Spleen (tissue), 11 donors: ENCODE results near the gene ING4. TPM values are rescaled to one million over a fixed set of nuclear protein-coding genes. Genes with fewer than 3 reads are reported as not detected.

Source experiments
- DNase-seq: peaks from one replicate; pipeline ENCODE4 v3.0.0-alpha.2; 2020
- H3K27ac ChIP-seq, 8 donors: fragments of 200-600 bp; sonication (generic) in 7 of 8; 1 replicate in 4 of 8; 2 replicates in 4 of 8; pipeline versions ENCODE4 v1.5.0 to v1.8.0; 2016 to 2021; ENCODE audit warnings: inconsistent platforms in 4 of 8, mild to moderate bottlenecking in 4 of 8, moderate library complexity in 1 of 8
- H3K27me3 ChIP-seq, 7 donors: fragments of 200-600 bp; sonication (generic) in 6 of 7; replicated peaks in 1 of 7; 1 replicate in 4 of 7; 2 replicates in 3 of 7; pipeline versions ENCODE4 v1.5.0 to v1.8.0; 2016 to 2021; ENCODE audit warnings: inconsistent platforms in 3 of 7, mild to moderate bottlenecking in 1 of 7
- H3K36me3 ChIP-seq, 6 donors: fragments of 200-600 bp; sonication (generic) in 5 of 6; 1 replicate in 4 of 6; 2 replicates in 2 of 6; pipeline versions ENCODE4 v1.5.0 to v1.8.0; 2016 to 2021; ENCODE audit warnings: inconsistent platforms in 2 of 6
- H3K4me1 ChIP-seq, 6 donors: fragments of 200-600 bp; sonication (generic) in 5 of 6; 1 replicate in 3 of 6; 2 replicates in 3 of 6; pipeline versions ENCODE4 v1.5.0 to v1.8.0; 2016 to 2021; ENCODE audit warnings: inconsistent platforms in 3 of 6
- H3K4me3 ChIP-seq, 8 donors: fragments of 200-600 bp; sonication (generic) in 7 of 8; 1 replicate in 4 of 8; 2 replicates in 4 of 8; pipeline versions ENCODE4 v1.5.0 to v1.8.0; 2016 to 2021; ENCODE audit warnings: inconsistent platforms in 4 of 8, mild to moderate bottlenecking in 4 of 8, moderate library complexity in 2 of 8
- H3K9me3 ChIP-seq, 8 donors: fragments of 200-600 bp; sonication (generic) in 7 of 8; 1 replicate in 4 of 8; 2 replicates in 4 of 8; pipeline versions ENCODE4 v1.5.0 to v1.8.0; 2016 to 2021; ENCODE audit warnings: inconsistent platforms in 4 of 8
- POLR2A ChIP-seq, 3 donors: fragments of 450-650 bp; IDR thresholded peaks; one replicate each; pipeline ENCODE4 v1.5.1; 2017; ENCODE audit warnings: antibody characterized with exemption in 3 of 3, mild to moderate bottlenecking in 1 of 3
- POLR2AphosphoS5 ChIP-seq, 3 donors: sonication (generic); formaldehyde crosslinking; IDR thresholded peaks; one replicate each; pipeline ENCODE4 v1.5.1; 2017; ENCODE audit warnings: antibody characterized with exemption in 3 of 3
- WGBS, 5 donors: extraction: QIAGEN DNeasy Blood & Tissue Kit in 3 of 5; methylation state at CpG; one replicate each; pipeline versions ENCODE4 v1.1.5 to v1.1.7; 2013 to 2018; 5-methylcytosine and 5-hydroxymethylcytosine counted together
- intact Hi-C: fragments of 100-400 bp; cut with DNase I; formaldehyde crosslinking; loops from one replicate; pipeline ENCODE4 v1.15.0; 2023; ENCODE audit warnings: low total_unique reads
- polyA plus RNA-seq, 3 donors: library from polyadenylated mRNA; stranded (reverse); fragments of 200-250 nt; gene quantifications; one replicate each; pipeline ENCODE4 v1.2.1, GENCODE V29; 2013
- total RNA-seq, 7 donors: library from RNA; depleted of rRNA in 3 of 7; stranded (reverse); fragments of >200 nt in 3 of 7; fragmentation: NEBNext Ultra II Directional in 4 of 7; extraction: Animal tissue kit (Norgen Biotek cat#: 25700) in 4 of 7; gene quantifications; one replicate each; pipeline versions ENCODE4 v1.1.0 to v1.2.1, GENCODE V29; 2016 to 2021
- TF ChIP-seq, protein P1 (sequence below), 11 experiments: fragments of 200-600 bp in 7 of 11; fragments of 450-650 bp in 4 of 11; sonication (generic) in 4 of 11; IDR thresholded peaks in 8 of 11; conservative IDR thresholded peaks in 3 of 11; 1 replicate in 7 of 11; 2 replicates in 4 of 11; pipeline versions ENCODE4 v1.4.0 to v1.8.0; 2016 to 2021; ENCODE audit warnings: antibody characterized with exemption in 11 of 11, inconsistent platforms in 4 of 11, mild to moderate bottlenecking in 1 of 11
- donor health status: healthy with polysubstance abuse.
- donor health status: DM: no; HTN: no; CAD: no; lungs with moderate emphysema.
- donor health status: DM: no; HTN: no; CAD: no.
- donor health status: Bipolar disorder and iron deficiency.
- donor health status: healthy.
- donor health status: DM: no; HTN: no; CAD: no.
- donor health status: DM: yes; HTN: yes; CAD: no.

ING4 gene
- total and polyA plus RNA-seq, 10 donors: 33.0 to 68.8 (median 49.9) TPM

DNA sequence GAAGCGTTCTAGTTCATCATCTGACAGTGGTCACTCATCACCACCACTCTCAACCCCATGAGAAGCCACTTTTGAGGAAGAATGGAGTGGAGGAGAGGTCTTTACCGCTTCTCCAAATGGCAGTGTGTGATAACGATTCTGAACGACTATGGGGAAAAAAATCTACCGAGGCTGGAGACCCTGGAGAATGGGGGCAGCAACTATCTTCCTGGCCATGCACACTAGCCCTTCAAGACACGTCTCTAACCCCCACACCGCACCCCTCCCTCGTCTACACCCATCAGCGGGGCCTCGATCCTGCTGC lies 365 bp downstream of the ING4 start:
- TF ChIP-seq, protein P1, sequence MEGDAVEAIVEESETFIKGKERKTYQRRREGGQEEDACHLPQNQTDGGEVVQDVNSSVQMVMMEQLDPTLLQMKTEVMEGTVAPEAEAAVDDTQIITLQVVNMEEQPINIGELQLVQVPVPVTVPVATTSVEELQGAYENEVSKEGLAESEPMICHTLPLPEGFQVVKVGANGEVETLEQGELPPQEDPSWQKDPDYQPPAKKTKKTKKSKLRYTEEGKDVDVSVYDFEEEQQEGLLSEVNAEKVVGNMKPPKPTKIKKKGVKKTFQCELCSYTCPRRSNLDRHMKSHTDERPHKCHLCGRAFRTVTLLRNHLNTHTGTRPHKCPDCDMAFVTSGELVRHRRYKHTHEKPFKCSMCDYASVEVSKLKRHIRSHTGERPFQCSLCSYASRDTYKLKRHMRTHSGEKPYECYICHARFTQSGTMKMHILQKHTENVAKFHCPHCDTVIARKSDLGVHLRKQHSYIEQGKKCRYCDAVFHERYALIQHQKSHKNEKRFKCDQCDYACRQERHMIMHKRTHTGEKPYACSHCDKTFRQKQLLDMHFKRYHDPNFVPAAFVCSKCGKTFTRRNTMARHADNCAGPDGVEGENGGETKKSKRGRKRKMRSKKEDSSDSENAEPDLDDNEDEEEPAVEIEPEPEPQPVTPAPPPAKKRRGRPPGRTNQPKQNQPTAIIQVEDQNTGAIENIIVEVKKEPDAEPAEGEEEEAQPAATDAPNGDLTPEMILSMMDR (IDR thresholded peaks at IDR 0.05 in 8 of 11, conservative IDR thresholded peaks at IDR 0.05 in 3 of 11): no peak
- TF ChIP-seq POLR2AphosphoS5 (IDR thresholded peaks at IDR 0.05): no peak
- TF ChIP-seq POLR2A (IDR thresholded peaks at IDR 0.05): no peak
- Histone ChIP-seq H3K27ac (peak overlapping the region; percentile 75 to 93 (median 82)), H3K4me1 (peaks cover 12 to 84% (median 27%) of the 10 kb centered on the region in 6 donors), H3K27me3 (no peaks in the 10 kb centered on the region), H3K36me3 (peaks cover 0 to 47% (median 25%) of the 10 kb centered on the region in 6 donors), H3K9me3 (no peaks in the 10 kb centered on the region), H3K4me3 (peak overlapping the region; percentile 65 to 94 (median 78))
- WGBS, 5 donors: 1 to 2% (median 2%) methylated on average over 10 of the region's 10 CpGs
- intact Hi-C loops: no loop called here
- DNase-seq: no peak

DNA sequence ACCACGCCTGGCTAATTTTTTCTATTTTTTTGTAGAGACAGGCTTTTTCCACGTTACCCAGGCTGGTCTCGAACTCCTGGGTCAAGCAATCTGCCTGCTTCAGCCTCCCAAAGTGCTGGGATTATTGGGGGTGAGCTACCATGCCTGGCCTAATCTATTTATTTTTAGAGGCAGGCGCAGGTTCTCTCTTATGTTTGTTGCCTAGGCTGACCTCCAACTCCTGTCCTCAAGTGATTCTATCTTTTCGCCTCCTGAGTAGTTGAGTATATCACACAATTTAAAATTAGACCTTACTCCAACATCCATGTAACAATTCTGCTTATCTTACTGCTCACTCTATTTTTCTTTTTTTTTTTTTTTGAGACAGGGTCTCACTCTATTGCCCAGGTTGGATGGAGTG lies 8.9 kb downstream of the ING4 start:
- WGBS, 5 donors: 88 to 97% (median 95%) methylated on average over 5 of the region's 5 CpGs
- Histone ChIP-seq H3K9me3 (no peaks in the 10 kb centered on the region), H3K36me3 (peaks cover 3 to 100% (median 86%) of the 10 kb centered on the region in 6 donors)

GRCh38 chr12:6653342-6653741 lies 9.6 kb downstream of the ING4 start:
- DNase-seq: no peak
- Histone ChIP-seq H3K4me3 (no peak overlapping the region), H3K9me3 (no peaks in the 10 kb centered on the region), H3K27ac (no peak overlapping the region), H3K4me1 (peaks cover 0 to 25% (median 0%) of the 10 kb centered on the region in 6 donors), H3K27me3 (no peaks in the 10 kb centered on the region), H3K36me3 (peaks cover 3 to 100% (median 88%) of the 10 kb centered on the region in 6 donors)
- intact Hi-C loops: no loop called here
- TF ChIP-seq, protein P1 (IDR thresholded peaks at IDR 0.05 in 8 of 11, conservative IDR thresholded peaks at IDR 0.05 in 3 of 11): no peak
- TF ChIP-seq POLR2AphosphoS5 (IDR thresholded peaks at IDR 0.05): no peak
- TF ChIP-seq POLR2A (IDR thresholded peaks at IDR 0.05): no peak
- 89 to 100% (median 95%) methylated on average over 1 of the region's 1 CpG for WGBS, 5 donors

More for the DNA sequence above, 8.9 kb downstream of the ING4 start:
- intact Hi-C loops: no loop called here
- peaks cover 0 to 31% (median 0%) of the 10 kb centered on the region in 6 donors for H3K4me1 ChIP-seq
- no peak for TF ChIP-seq POLR2A (IDR thresholded peaks at IDR 0.05)
- TF ChIP-seq, protein P1 (IDR thresholded peaks at IDR 0.05 in 8 of 11, conservative IDR thresholded peaks at IDR 0.05 in 3 of 11): no peak
- no peak for TF ChIP-seq POLR2AphosphoS5 (IDR thresholded peaks at IDR 0.05)
- no peaks in the 10 kb centered on the region for H3K27me3 ChIP-seq
- peak; percentile 1 for DNase-seq
- H3K27ac ChIP-seq: no peak overlapping the region
- no peak overlapping the region for H3K4me3 ChIP-seq

GRCh38 chr12:6652391-6652790 lies 10.5 kb downstream of the ING4 start:
- no peak overlapping the region for H3K4me3 ChIP-seq
- TF ChIP-seq POLR2A (IDR thresholded peaks at IDR 0.05): no peak
- no peak for TF ChIP-seq POLR2AphosphoS5 (IDR thresholded peaks at IDR 0.05)
- TF ChIP-seq, protein P1 (IDR thresholded peaks at IDR 0.05 in 8 of 11, conservative IDR thresholded peaks at IDR 0.05 in 3 of 11): no peak
- intact Hi-C loops: no loop called here
- H3K27ac ChIP-seq: no peak overlapping the region
- H3K9me3 ChIP-seq: no peaks in the 10 kb centered on the region
- peak; percentile 41 for DNase-seq
- H3K4me1 ChIP-seq: peaks cover 0 to 21% (median 2%) of the 10 kb centered on the region in 6 donors
- peaks cover 3 to 97% (median 84%) of the 10 kb centered on the region in 6 donors for H3K36me3 ChIP-seq
- WGBS, 5 donors: 89 to 97% (median 96%) methylated on average over 10 to 12 of the region's 12 CpGs
- no peaks in the 10 kb centered on the region for H3K27me3 ChIP-seq
